ENCODE results near the gene PSMC5. TPM values are rescaled to one million over a fixed set of nuclear protein-coding genes. Genes with fewer than 3 reads are reported as not detected.

The PSMC5 gene
- total and polyA plus RNA-seq, 9 of the 15 experiments (the other 6 are each of a cell fraction or from before 2014, with no cell fraction given), result 89.2 to 393 (median 161) TPM

DNA sequence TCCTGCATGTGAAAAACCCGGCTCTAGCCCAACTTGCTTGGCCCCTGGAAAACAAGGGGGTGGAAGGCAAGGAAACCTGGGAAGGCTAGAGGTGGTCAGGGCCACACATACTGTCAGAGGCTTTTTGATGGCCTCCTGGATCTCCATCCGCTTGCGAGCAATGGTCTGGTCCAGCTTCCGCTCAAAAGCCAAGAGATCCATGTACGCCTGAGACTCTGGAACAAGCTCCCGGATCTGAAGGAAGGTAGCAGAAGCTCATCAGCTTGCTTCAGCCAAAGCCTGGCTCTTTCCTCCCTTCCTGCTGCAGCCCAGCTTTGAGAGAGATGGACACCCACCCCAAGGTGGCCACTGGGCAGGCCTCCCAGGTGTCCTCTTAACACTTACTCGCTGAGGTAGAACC, 9.6 kb downstream of the PSMC5 start:
- Histone ChIP-seq H3K9ac (ENCODE audit: insufficient read depth in 1 of 2, low read depth in 2 of 2, low read length in 2 of 2) (peak overlapping the region in 1 of 2 experiments; percentile 33; a peak in 1 of 4 replicates), H4K20me1 (replicated peaks; ENCODE audit: control insufficient read depth, insufficient read depth, low read length) (no peaks in the 10 kb centered on the region), H3K27me3 (ENCODE audit: control insufficient read depth in 2 of 2, insufficient read depth in 2 of 2, low read length in 2 of 2) (no peaks in the 10 kb centered on the region), H3K4me1 (replicated peaks in 1 of 2; ENCODE audit: control insufficient read depth in 2 of 2, insufficient read depth in 2 of 2, low read length in 2 of 2) (peaks cover 15 to 43% of the 10 kb centered on the region in 2 experiments), H3K4me3 (no peak overlapping the region), H3K36me3 (ENCODE audit: control insufficient read depth, insufficient read depth, low read length) (peaks cover 76% of the 10 kb centered on the region), H3K79me2 (ENCODE audit: control insufficient read depth, insufficient read depth, low read length) (peaks cover 47% of the 10 kb centered on the region), H3K9me3 (replicated peaks; ENCODE audit: control insufficient read depth, insufficient read depth, low read depth, low read length) (no peaks in the 10 kb centered on the region), H3K4me2 (ENCODE audit: insufficient read depth, low read length) (no peak overlapping the region), H2AFZ (ENCODE audit: low read depth, low read length) (no peak overlapping the region), H3K9me1 (ENCODE audit: control insufficient read depth, insufficient read depth, low read length) (no peaks in the 10 kb centered on the region), H3K27ac (ENCODE audit: extremely low read depth, low read depth, low read length) (no peak overlapping the region)
- in situ Hi-C loops (cut with MboI) (loop anchor here (25.0 kb wide), 1 partner anchor 400 kb away; the partner anchor contains the start of gene CYB561), intact Hi-C loops (cut with micrococcal nuclease) (loop anchor here (10.0 kb wide), 1 partner anchor 142 kb away; no protein-coding TSS in a partner anchor)
- DNase-seq (ENCODE audit: extremely low read depth in 1 of 4, low spot score in 3 of 4) (no peak), FAIRE-seq (no peak), ATAC-seq (no peak)
- POLR2A ChIA-PET, result interaction anchor here (0.6 kb wide), 3 partner anchors 51 to 125 kb away, joined by 3 read pairs; no protein-coding TSS in a partner anchor
- WGBS (ENCODE audit: insufficient coverage, low coverage, missing lambda C conversion rate), result 96% methylated on average over 7 of the region's 7 CpGs
- BruUV-seq (replicated peaks), result no TSS peak
- CTCF ChIA-PET (ENCODE audit: low intra/inter-chr PET ratio), result no interaction called here
- no peak for TF ChIP-seq CHAMP1 (IDR thresholded peaks at IDR 0.05)
- no peak for TF ChIP-seq PTRF (tag; IDR thresholded peaks at IDR 0.05)
- TF ChIP-seq ZKSCAN1 (IDR thresholded peaks at IDR 0.05; ENCODE audit: low read depth, low read length), result no peak
- TF ChIP-seq, protein P1, sequence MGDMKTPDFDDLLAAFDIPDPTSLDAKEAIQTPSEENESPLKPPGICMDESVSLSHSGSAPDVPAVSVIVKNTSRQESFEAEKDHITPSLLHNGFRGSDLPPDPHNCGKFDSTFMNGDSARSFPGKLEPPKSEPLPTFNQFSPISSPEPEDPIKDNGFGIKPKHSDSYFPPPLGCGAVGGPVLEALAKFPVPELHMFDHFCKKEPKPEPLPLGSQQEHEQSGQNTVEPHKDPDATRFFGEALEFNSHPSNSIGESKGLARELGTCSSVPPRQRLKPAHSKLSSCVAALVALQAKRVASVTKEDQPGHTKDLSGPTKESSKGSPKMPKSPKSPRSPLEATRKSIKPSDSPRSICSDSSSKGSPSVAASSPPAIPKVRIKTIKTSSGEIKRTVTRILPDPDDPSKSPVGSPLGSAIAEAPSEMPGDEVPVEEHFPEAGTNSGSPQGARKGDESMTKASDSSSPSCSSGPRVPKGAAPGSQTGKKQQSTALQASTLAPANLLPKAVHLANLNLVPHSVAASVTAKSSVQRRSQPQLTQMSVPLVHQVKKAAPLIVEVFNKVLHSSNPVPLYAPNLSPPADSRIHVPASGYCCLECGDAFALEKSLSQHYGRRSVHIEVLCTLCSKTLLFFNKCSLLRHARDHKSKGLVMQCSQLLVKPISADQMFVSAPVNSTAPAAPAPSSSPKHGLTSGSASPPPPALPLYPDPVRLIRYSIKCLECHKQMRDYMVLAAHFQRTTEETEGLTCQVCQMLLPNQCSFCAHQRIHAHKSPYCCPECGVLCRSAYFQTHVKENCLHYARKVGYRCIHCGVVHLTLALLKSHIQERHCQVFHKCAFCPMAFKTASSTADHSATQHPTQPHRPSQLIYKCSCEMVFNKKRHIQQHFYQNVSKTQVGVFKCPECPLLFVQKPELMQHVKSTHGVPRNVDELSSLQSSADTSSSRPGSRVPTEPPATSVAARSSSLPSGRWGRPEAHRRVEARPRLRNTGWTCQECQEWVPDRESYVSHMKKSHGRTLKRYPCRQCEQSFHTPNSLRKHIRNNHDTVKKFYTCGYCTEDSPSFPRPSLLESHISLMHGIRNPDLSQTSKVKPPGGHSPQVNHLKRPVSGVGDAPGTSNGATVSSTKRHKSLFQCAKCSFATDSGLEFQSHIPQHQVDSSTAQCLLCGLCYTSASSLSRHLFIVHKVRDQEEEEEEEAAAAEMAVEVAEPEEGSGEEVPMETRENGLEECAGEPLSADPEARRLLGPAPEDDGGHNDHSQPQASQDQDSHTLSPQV (IDR thresholded peaks at IDR 0.05), result no peak
- TF ChIP-seq ELF4 (CRISPR knock-in tag; IDR thresholded peaks at IDR 0.05), result no peak
- TF ChIP-seq ZBTB11 (CRISPR knock-in tag; IDR thresholded peaks at IDR 0.05), result no peak

Measured in K562 (cell line).